Ascending aorta (tissue), 2 donors: ENCODE measurements around the gene TSPO2. TPM values are rescaled to one million over a fixed set of nuclear protein-coding genes. Genes with fewer than 3 reads are reported as not detected.

Experiments used
- DNase-seq, 2 donors: peaks; one replicate each; pipeline ENCODE4 v3.0.0-alpha.2; 2019; ENCODE audit warnings: low spot score in 2 of 2
- H3K27ac ChIP-seq, 2 donors: fragments of 200-600 bp; sonication (generic); one replicate each; pipeline ENCODE4 v1.5.1; 2016 to 2017; ENCODE audit warnings: mild to moderate bottlenecking in 1 of 2
- H3K27me3 ChIP-seq: fragments of 200-600 bp; sonication (generic); one replicate; pipeline ENCODE4 v1.5.1; 2017
- H3K36me3 ChIP-seq, 2 donors: fragments of 200-600 bp; sonication (generic); one replicate each; pipeline ENCODE4 v1.5.1; 2016
- H3K4me1 ChIP-seq, 2 donors: fragments of 200-600 bp; sonication (generic); one replicate each; pipeline ENCODE4 v1.5.1; 2016 to 2017; ENCODE audit warnings: mild to moderate bottlenecking in 1 of 2
- H3K4me3 ChIP-seq, 2 donors: fragments of 200-600 bp; sonication (generic); one replicate each; pipeline ENCODE4 v1.5.1; 2016 to 2017; ENCODE audit warnings: mild to moderate bottlenecking in 1 of 2
- H3K9me3 ChIP-seq, 2 donors: fragments of 200-600 bp; sonication (generic); one replicate each; pipeline ENCODE4 v1.5.1; 2016
- CTCF ChIP-seq, 3 experiments: fragments of 200-600 bp in 2 of 3; fragments of 450-650 bp in 1 of 3; sonication (generic) in 2 of 3; IDR thresholded peaks; one replicate each; pipeline ENCODE4 v1.5.1; 2016 to 2019; ENCODE audit warnings: antibody characterized with exemption in 3 of 3, mild to moderate bottlenecking in 1 of 3, moderate library complexity in 1 of 3
- intact Hi-C: fragments of 100-400 bp; cut with DNase I; formaldehyde crosslinking; loops from one replicate; pipeline ENCODE4 v1.15.1; 2023
- total RNA-seq: library from RNA; depleted of rRNA; stranded (reverse); fragments of >200 nt; gene quantifications from one replicate; pipeline ENCODE4 v1.1.0, GENCODE V29; 2016

TSPO2 gene
- total RNA-seq, 1 donor from 2014 or later: not detected

- intact Hi-C loops: no loop called here
- H3K4me1 ChIP-seq: no peaks in the 10 kb centered on the region
- H3K9me3 ChIP-seq: no peaks in the 10 kb centered on the region
- H3K27me3 ChIP-seq: no peaks in the 10 kb centered on the region
- H3K27ac ChIP-seq: no peak overlapping the region
- H3K36me3 ChIP-seq: no peaks in the 10 kb centered on the region
- no peak overlapping the region for H3K4me3 ChIP-seq
- no peak for TF ChIP-seq CTCF (IDR thresholded peaks at IDR 0.05)
- DNase-seq: no peak
Measured at GRCh38 chr6:41021832-41022231, 20.4 kb upstream of the TSPO2 start.

GRCh38 chr6:41022294-41022693 is 20.0 kb upstream of the TSPO2 start:
- no peaks in the 10 kb centered on the region for H3K36me3 ChIP-seq
- H3K9me3 ChIP-seq: no peaks in the 10 kb centered on the region
- peaks cover 0 to 2% of the 10 kb centered on the region in 2 donors for H3K4me1 ChIP-seq
- no peak overlapping the region for H3K27ac ChIP-seq
- intact Hi-C loops: no loop called here
- no peak overlapping the region for H3K4me3 ChIP-seq
- TF ChIP-seq CTCF (IDR thresholded peaks at IDR 0.05): no peak
- DNase-seq: no peak
- H3K27me3 ChIP-seq: no peaks in the 10 kb centered on the region

- intact Hi-C loops: no loop called here
- no peak for DNase-seq
- Histone ChIP-seq H3K36me3 (no peaks in the 10 kb centered on the region), H3K27ac (no peak overlapping the region), H3K4me1 (peaks cover 0 to 6% of the 10 kb centered on the region in 2 donors), H3K9me3 (no peaks in the 10 kb centered on the region), H3K4me3 (no peak overlapping the region), H3K27me3 (no peaks in the 10 kb centered on the region)
- TF ChIP-seq CTCF (IDR thresholded peaks at IDR 0.05): no peak
Measured at GRCh38 chr6:41023114-41023513, 19.2 kb upstream of the TSPO2 start.

GRCh38 chr6:41025966-41026530 is 16.2 kb upstream of the TSPO2 start:
- H3K9me3 ChIP-seq: no peaks in the 10 kb centered on the region
- intact Hi-C loops: loop anchor here (5.0 kb wide), 2 partner anchors 129 to 1679 kb away; no protein-coding TSS in a partner anchor

GRCh38 chr6:41027241-41027640 is 15.0 kb upstream of the TSPO2 start:
- DNase-seq: no peak
- intact Hi-C loops: loop anchor here (5.0 kb wide), 2 partner anchors 130 to 1680 kb away; no protein-coding TSS in a partner anchor
- Histone ChIP-seq H3K4me3 (peak overlapping the region; percentile 42 to 69), H3K9me3 (no peaks in the 10 kb centered on the region), H3K4me1 (peaks cover 0 to 12% of the 10 kb centered on the region in 2 donors), H3K36me3 (no peaks in the 10 kb centered on the region), H3K27me3 (no peaks in the 10 kb centered on the region), H3K27ac (no peak overlapping the region)
- TF ChIP-seq CTCF (IDR thresholded peaks at IDR 0.05): no peak

More at GRCh38 chr6:41025966-41026530, 16.2 kb upstream of the TSPO2 start:
- Histone ChIP-seq H3K4me1 (peaks cover 0 to 12% of the 10 kb centered on the region in 2 donors), H3K4me3 (no peak overlapping the region), H3K27ac (no peak overlapping the region), H3K36me3 (no peaks in the 10 kb centered on the region), H3K27me3 (no peaks in the 10 kb centered on the region)
- no peak for DNase-seq
- no peak for TF ChIP-seq CTCF (IDR thresholded peaks at IDR 0.05)
